ENCODE measurements around the gene PRX. TPM values are rescaled to one million over a fixed set of nuclear protein-coding genes. Genes with fewer than 3 reads are reported as not detected.

Gene PRX
- total and polyA plus RNA-seq, 9 of the 15 experiments (the other 6 are each of a cell fraction or from before 2014, with no cell fraction given), result 0.65 to 3.5 (median 1.7) TPM; not detected in 2

DNA sequence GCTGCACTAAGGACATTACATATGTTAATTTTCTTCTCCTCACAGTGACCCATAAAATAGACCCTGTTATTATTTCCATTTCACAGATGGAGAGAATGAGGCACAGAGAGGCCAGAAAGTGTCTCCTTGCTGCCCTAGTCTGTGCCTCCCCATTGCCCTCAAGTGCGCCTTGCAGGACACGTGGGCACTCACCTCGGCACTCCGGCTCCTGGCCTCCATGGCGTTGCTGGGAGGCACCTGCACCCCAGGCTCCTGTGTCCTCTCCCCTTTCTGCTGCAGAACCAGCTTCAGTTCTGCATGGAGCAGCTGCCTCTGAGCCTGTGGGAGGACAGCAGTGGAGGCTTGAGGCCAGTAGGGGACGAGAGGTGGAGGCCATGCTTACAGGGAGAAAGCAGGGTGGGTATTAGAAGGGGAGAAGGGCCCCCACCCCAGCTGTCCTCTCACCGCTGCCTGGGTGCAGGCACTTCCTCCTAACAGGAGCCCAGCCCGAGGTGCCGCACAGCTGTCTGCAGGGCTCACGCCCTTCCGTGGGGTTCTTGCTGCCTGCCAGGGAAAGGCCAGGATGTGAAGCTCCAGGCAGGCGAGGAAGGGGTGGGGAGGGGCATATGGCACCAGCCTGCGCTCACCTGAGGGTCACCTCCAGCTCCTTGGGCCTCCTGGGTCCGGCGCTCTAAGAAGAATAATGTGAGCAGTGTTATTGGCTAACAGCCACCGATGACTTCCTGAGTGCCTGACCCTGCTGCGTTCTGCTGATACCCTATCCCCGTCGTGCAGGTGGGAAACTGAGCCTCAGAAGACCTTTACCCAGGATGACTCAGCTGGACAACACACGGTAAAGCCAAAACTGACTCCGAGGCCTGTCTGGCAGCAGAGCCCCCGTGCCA is 5.2 kb downstream of the PRX start (continued):
- TF ChIP-seq, protein P1, sequence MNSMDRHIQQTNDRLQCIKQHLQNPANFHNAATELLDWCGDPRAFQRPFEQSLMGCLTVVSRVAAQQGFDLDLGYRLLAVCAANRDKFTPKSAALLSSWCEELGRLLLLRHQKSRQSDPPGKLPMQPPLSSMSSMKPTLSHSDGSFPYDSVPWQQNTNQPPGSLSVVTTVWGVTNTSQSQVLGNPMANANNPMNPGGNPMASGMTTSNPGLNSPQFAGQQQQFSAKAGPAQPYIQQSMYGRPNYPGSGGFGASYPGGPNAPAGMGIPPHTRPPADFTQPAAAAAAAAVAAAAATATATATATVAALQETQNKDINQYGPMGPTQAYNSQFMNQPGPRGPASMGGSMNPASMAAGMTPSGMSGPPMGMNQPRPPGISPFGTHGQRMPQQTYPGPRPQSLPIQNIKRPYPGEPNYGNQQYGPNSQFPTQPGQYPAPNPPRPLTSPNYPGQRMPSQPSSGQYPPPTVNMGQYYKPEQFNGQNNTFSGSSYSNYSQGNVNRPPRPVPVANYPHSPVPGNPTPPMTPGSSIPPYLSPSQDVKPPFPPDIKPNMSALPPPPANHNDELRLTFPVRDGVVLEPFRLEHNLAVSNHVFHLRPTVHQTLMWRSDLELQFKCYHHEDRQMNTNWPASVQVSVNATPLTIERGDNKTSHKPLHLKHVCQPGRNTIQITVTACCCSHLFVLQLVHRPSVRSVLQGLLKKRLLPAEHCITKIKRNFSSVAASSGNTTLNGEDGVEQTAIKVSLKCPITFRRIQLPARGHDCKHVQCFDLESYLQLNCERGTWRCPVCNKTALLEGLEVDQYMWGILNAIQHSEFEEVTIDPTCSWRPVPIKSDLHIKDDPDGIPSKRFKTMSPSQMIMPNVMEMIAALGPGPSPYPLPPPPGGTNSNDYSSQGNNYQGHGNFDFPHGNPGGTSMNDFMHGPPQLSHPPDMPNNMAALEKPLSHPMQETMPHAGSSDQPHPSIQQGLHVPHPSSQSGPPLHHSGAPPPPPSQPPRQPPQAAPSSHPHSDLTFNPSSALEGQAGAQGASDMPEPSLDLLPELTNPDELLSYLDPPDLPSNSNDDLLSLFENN (IDR thresholded peaks at IDR 0.05; ENCODE audit: low read depth in 2 of 2, low read length in 2 of 2), result no peak
- TF ChIP-seq, protein P2, sequence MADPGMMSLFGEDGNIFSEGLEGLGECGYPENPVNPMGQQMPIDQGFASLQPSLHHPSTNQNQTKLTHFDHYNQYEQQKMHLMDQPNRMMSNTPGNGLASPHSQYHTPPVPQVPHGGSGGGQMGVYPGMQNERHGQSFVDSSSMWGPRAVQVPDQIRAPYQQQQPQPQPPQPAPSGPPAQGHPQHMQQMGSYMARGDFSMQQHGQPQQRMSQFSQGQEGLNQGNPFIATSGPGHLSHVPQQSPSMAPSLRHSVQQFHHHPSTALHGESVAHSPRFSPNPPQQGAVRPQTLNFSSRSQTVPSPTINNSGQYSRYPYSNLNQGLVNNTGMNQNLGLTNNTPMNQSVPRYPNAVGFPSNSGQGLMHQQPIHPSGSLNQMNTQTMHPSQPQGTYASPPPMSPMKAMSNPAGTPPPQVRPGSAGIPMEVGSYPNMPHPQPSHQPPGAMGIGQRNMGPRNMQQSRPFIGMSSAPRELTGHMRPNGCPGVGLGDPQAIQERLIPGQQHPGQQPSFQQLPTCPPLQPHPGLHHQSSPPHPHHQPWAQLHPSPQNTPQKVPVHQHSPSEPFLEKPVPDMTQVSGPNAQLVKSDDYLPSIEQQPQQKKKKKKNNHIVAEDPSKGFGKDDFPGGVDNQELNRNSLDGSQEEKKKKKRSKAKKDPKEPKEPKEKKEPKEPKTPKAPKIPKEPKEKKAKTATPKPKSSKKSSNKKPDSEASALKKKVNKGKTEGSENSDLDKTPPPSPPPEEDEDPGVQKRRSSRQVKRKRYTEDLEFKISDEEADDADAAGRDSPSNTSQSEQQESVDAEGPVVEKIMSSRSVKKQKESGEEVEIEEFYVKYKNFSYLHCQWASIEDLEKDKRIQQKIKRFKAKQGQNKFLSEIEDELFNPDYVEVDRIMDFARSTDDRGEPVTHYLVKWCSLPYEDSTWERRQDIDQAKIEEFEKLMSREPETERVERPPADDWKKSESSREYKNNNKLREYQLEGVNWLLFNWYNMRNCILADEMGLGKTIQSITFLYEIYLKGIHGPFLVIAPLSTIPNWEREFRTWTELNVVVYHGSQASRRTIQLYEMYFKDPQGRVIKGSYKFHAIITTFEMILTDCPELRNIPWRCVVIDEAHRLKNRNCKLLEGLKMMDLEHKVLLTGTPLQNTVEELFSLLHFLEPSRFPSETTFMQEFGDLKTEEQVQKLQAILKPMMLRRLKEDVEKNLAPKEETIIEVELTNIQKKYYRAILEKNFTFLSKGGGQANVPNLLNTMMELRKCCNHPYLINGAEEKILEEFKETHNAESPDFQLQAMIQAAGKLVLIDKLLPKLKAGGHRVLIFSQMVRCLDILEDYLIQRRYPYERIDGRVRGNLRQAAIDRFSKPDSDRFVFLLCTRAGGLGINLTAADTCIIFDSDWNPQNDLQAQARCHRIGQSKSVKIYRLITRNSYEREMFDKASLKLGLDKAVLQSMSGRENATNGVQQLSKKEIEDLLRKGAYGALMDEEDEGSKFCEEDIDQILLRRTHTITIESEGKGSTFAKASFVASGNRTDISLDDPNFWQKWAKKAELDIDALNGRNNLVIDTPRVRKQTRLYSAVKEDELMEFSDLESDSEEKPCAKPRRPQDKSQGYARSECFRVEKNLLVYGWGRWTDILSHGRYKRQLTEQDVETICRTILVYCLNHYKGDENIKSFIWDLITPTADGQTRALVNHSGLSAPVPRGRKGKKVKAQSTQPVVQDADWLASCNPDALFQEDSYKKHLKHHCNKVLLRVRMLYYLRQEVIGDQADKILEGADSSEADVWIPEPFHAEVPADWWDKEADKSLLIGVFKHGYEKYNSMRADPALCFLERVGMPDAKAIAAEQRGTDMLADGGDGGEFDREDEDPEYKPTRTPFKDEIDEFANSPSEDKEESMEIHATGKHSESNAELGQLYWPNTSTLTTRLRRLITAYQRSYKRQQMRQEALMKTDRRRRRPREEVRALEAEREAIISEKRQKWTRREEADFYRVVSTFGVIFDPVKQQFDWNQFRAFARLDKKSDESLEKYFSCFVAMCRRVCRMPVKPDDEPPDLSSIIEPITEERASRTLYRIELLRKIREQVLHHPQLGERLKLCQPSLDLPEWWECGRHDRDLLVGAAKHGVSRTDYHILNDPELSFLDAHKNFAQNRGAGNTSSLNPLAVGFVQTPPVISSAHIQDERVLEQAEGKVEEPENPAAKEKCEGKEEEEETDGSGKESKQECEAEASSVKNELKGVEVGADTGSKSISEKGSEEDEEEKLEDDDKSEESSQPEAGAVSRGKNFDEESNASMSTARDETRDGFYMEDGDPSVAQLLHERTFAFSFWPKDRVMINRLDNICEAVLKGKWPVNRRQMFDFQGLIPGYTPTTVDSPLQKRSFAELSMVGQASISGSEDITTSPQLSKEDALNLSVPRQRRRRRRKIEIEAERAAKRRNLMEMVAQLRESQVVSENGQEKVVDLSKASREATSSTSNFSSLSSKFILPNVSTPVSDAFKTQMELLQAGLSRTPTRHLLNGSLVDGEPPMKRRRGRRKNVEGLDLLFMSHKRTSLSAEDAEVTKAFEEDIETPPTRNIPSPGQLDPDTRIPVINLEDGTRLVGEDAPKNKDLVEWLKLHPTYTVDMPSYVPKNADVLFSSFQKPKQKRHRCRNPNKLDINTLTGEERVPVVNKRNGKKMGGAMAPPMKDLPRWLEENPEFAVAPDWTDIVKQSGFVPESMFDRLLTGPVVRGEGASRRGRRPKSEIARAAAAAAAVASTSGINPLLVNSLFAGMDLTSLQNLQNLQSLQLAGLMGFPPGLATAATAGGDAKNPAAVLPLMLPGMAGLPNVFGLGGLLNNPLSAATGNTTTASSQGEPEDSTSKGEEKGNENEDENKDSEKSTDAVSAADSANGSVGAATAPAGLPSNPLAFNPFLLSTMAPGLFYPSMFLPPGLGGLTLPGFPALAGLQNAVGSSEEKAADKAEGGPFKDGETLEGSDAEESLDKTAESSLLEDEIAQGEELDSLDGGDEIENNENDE (IDR thresholded peaks at IDR 0.05; ENCODE audit: low read depth, low read length), result no peak
- no peak for TF ChIP-seq CEBPG (CRISPR knock-in tag; IDR thresholded peaks at IDR 0.05)
- TF ChIP-seq CEBPG (tag; conservative IDR thresholded peaks at IDR 0.05 in 1 of 2, IDR thresholded peaks at IDR 0.05 in 1 of 2), result no peak
- no peak for TF ChIP-seq ZNF347 (CRISPR knock-in tag; IDR thresholded peaks at IDR 0.05; ENCODE audit: low read depth)
- no peak for TF ChIP-seq ZNF707 (CRISPR knock-in tag; conservative IDR thresholded peaks at IDR 0.05)
- no peak for TF ChIP-seq ZZZ3 (IDR thresholded peaks at IDR 0.05)
- peak; percentile 51; the same call in 1 of the 2 replicates for TF ChIP-seq SMARCA4 (IDR thresholded peaks at IDR 0.05)
- TF ChIP-seq ZNF253 (CRISPR knock-in tag; conservative IDR thresholded peaks at IDR 0.05), result no peak
- TF ChIP-seq, protein P3, sequence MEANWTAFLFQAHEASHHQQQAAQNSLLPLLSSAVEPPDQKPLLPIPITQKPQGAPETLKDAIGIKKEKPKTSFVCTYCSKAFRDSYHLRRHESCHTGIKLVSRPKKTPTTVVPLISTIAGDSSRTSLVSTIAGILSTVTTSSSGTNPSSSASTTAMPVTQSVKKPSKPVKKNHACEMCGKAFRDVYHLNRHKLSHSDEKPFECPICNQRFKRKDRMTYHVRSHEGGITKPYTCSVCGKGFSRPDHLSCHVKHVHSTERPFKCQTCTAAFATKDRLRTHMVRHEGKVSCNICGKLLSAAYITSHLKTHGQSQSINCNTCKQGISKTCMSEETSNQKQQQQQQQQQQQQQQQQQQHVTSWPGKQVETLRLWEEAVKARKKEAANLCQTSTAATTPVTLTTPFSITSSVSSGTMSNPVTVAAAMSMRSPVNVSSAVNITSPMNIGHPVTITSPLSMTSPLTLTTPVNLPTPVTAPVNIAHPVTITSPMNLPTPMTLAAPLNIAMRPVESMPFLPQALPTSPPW (CRISPR knock-in tag; IDR thresholded peaks at IDR 0.05), result no peak
